HUES6 (cell line): ENCODE results near the gene MTG1.
"Not testable (repeated sequence)": the region's sequence is repeated elsewhere in the genome, so short reads cannot be mapped to it uniquely, and the experiment has no call there.

Experiments
- H3K27ac ChIP-seq: 2 replicates; pipeline ENCODE4 v1.7.0; 2013; ENCODE audit warnings: low read depth, mild to moderate bottlenecking, low read length, inconsistent platforms
- H3K27me3 ChIP-seq: 2 replicates; pipeline ENCODE4 v1.6.1; 2013; ENCODE audit warnings: low read length; ENCODE audit not compliant: control insufficient read depth, insufficient read depth
- H3K36me3 ChIP-seq: 2 replicates; pipeline ENCODE4 v1.6.1; 2013; ENCODE audit warnings: low read length; ENCODE audit not compliant: control insufficient read depth, insufficient read depth
- H3K4me1 ChIP-seq: 2 replicates; pipeline ENCODE4 v1.6.1; 2013; ENCODE audit warnings: low read length; ENCODE audit not compliant: control insufficient read depth, insufficient read depth
- H3K4me3 ChIP-seq: 2 replicates; pipeline ENCODE4 v1.5.1; 2013; ENCODE audit warnings: low read depth, low read length
- H3K9ac ChIP-seq: one replicate; pipeline ENCODE4 v1.6.1; 2013; ENCODE audit warnings: mild to moderate bottlenecking, low read length
- H3K9me3 ChIP-seq: 2 replicates; pipeline ENCODE4 v1.6.1; 2013; ENCODE audit warnings: low read depth, low read length; ENCODE audit not compliant: control insufficient read depth, insufficient read depth

MTG1 gene

GRCh38 chr10:133361227-133361626, 32.7 kb upstream of the MTG1 start:
- peaks cover 15% of the 10 kb centered on the region for H3K27me3 ChIP-seq
- no peak overlapping the region for H3K9ac ChIP-seq
- no peak overlapping the region for H3K4me3 ChIP-seq
- H3K9me3 ChIP-seq = no peaks in the 10 kb centered on the region
- no peak overlapping the region for H3K27ac ChIP-seq
- peaks cover 4% of the 10 kb centered on the region for H3K4me1 ChIP-seq
- peaks cover 43% of the 10 kb centered on the region for H3K36me3 ChIP-seq

GRCh38 chr10:133361773-133362441, 32.0 kb upstream of the MTG1 start:
- no peak overlapping the region for H3K9ac ChIP-seq
- no peaks in the 10 kb centered on the region for H3K9me3 ChIP-seq
- H3K4me3 ChIP-seq = no peak overlapping the region
- H3K36me3 ChIP-seq = peaks cover 47% of the 10 kb centered on the region
- peaks cover 15% of the 10 kb centered on the region for H3K27me3 ChIP-seq
- no peaks in the 10 kb centered on the region for H3K4me1 ChIP-seq
- no peak overlapping the region for H3K27ac ChIP-seq

- Histone ChIP-seq H3K9me3 (no peaks in the 10 kb centered on the region), H3K4me1 (no peaks in the 10 kb centered on the region), H3K27me3 (peaks cover 15% of the 10 kb centered on the region), H3K9ac (no peak overlapping the region), H3K27ac (no peak overlapping the region), H3K4me3 (no peak overlapping the region), H3K36me3 (peaks cover 49% of the 10 kb centered on the region)
Observed at GRCh38 chr10:133362846-133363245, 31.1 kb upstream of the MTG1 start.

- Histone ChIP-seq H3K4me3 (no peak overlapping the region), H3K9me3 (no peaks in the 10 kb centered on the region), H3K9ac (no peak overlapping the region), H3K36me3 (peaks cover 68% of the 10 kb centered on the region), H3K27me3 (peaks cover 10% of the 10 kb centered on the region; the same call in 1 of the 2 replicates), H3K27ac (no peak overlapping the region), H3K4me1 (no peaks in the 10 kb centered on the region)
Observed at GRCh38 chr10:133364645-133365431, 29.1 kb upstream of the MTG1 start.

GRCh38 chr10:133365461-133366129, 28.4 kb upstream of the MTG1 start:
- H3K4me1 ChIP-seq = no peaks in the 10 kb centered on the region
- H3K4me3 ChIP-seq = no peak overlapping the region
- peaks cover 75% of the 10 kb centered on the region for H3K36me3 ChIP-seq
- H3K27ac ChIP-seq = no peak overlapping the region
- no peaks in the 10 kb centered on the region for H3K9me3 ChIP-seq
- H3K9ac ChIP-seq = no peak overlapping the region
- H3K27me3 ChIP-seq = peaks cover 2% of the 10 kb centered on the region; the same call in 1 of the 2 replicates

- Histone ChIP-seq H3K4me1 (no peaks in the 10 kb centered on the region), H3K4me3 (no peak overlapping the region), H3K27ac (no peak overlapping the region), H3K9me3 (no peaks in the 10 kb centered on the region), H3K36me3 (peaks cover 77% of the 10 kb centered on the region), H3K27me3 (no peaks in the 10 kb centered on the region), H3K9ac (no peak overlapping the region)
Observed at GRCh38 chr10:133366130-133366478, 27.9 kb upstream of the MTG1 start.

- no peak overlapping the region for H3K9ac ChIP-seq
- H3K9me3 ChIP-seq = no peaks in the 10 kb centered on the region
- H3K4me1 ChIP-seq = no peaks in the 10 kb centered on the region
- H3K4me3 ChIP-seq = no peak overlapping the region
- no peak overlapping the region for H3K27ac ChIP-seq
- H3K36me3 ChIP-seq = peaks cover 79% of the 10 kb centered on the region
- H3K27me3 ChIP-seq = no peaks in the 10 kb centered on the region
Observed at GRCh38 chr10:133366751-133367150, 27.2 kb upstream of the MTG1 start.

- H3K27me3 ChIP-seq, H3K4me1 ChIP-seq, H3K9me3 ChIP-seq, H3K4me3 ChIP-seq, H3K9ac ChIP-seq, H3K27ac ChIP-seq: not testable (repeated sequence)
- peaks cover 72% of the 10 kb centered on the region for H3K36me3 ChIP-seq
Observed at GRCh38 chr10:133367461-133367860, 26.5 kb upstream of the MTG1 start.

- no peak overlapping the region for H3K27ac ChIP-seq
- H3K27me3 ChIP-seq = no peaks in the 10 kb centered on the region
- no peaks in the 10 kb centered on the region for H3K9me3 ChIP-seq
- no peak overlapping the region for H3K4me3 ChIP-seq
- H3K9ac ChIP-seq = no peak overlapping the region
- no peaks in the 10 kb centered on the region for H3K4me1 ChIP-seq
- peaks cover 65% of the 10 kb centered on the region for H3K36me3 ChIP-seq
Observed at GRCh38 chr10:133368153-133368552, 25.8 kb upstream of the MTG1 start.

- peaks cover 50% of the 10 kb centered on the region for H3K36me3 ChIP-seq
Observed at GRCh38 chr10:133370030-133370786, 23.7 kb upstream of the MTG1 start.

More at GRCh38 chr10:133370030-133370786, 23.7 kb upstream of the MTG1 start:
- no peak overlapping the region for H3K27ac ChIP-seq
- no peaks in the 10 kb centered on the region for H3K9me3 ChIP-seq
- H3K27me3 ChIP-seq = peaks cover 15% of the 10 kb centered on the region
- no peaks in the 10 kb centered on the region for H3K4me1 ChIP-seq
- no peak overlapping the region for H3K4me3 ChIP-seq
- no peak overlapping the region for H3K9ac ChIP-seq
